H1 (cell line): ENCODE data around the gene NAIF1. TPM values are rescaled to one million over a fixed set of nuclear protein-coding genes. Genes with fewer than 3 reads are reported as not detected.

Source experiments
- ASH2L ChIP-seq: fragments of 200-600, 300-600 bp; sonication (generic); IDR thresholded peaks from one replicate; pipeline ENCODE4 v1.7.1; 2017; ENCODE audit warnings: low read length
- ATF2 ChIP-seq: IDR thresholded peaks from 2 replicates; pipeline ENCODE4 v1.6.1; 2012; ENCODE audit warnings: low read length, inconsistent platforms
- BCL11A ChIP-seq, 2 experiments: IDR thresholded peaks; one replicate each; pipeline ENCODE4 v1.6.1; 2011; ENCODE audit warnings: low read depth in 2 of 2, low read length in 2 of 2, mild to moderate bottlenecking in 2 of 2
- CHD7 ChIP-seq: fragments of 300-600 bp; sonication (generic); IDR thresholded peaks from 2 replicates; pipeline ENCODE4 v1.7.1; 2012; ENCODE audit warnings: low read length, moderate library complexity, mild to moderate bottlenecking, inconsistent platforms; ENCODE audit not compliant: insufficient replicate concordance
- EP300 ChIP-seq, 2 experiments: IDR thresholded peaks; 1 replicate in 1 of 2; 2 replicates in 1 of 2; pipeline ENCODE4 v1.6.1; 2011 to 2012; ENCODE audit warnings: low read depth in 2 of 2, low read length in 2 of 2, mild to moderate bottlenecking in 2 of 2, borderline replicate concordance in 1 of 2, inconsistent platforms in 1 of 2, moderate library complexity in 1 of 2
- KDM1A ChIP-seq: fragments of 200-600, 300-600 bp; sonication (generic); IDR thresholded peaks from 2 replicates; pipeline ENCODE4 v1.7.1; 2016; ENCODE audit warnings: mild to moderate bottlenecking, low read length, borderline replicate concordance
- NRF1 ChIP-seq: IDR thresholded peaks from 2 replicates; pipeline ENCODE4 v1.6.1; 2011; ENCODE audit warnings: mild to moderate bottlenecking, low read depth, low read length, improper control_type of control experiment
- POLR2AphosphoS5 ChIP-seq: IDR thresholded peaks from 2 replicates; pipeline ENCODE4 v1.6.1; 2011; ENCODE audit warnings: low read depth, low read length
- RXRA ChIP-seq: IDR thresholded peaks from 2 replicates; pipeline ENCODE4 v1.6.1; 2011; ENCODE audit warnings: low read depth, mild to moderate bottlenecking, low read length, moderate library complexity; ENCODE audit not compliant: insufficient read depth
- polyA plus RNA-seq, 7 experiments: library from polyadenylated mRNA; depleted of rRNA in 3 of 7; stranded (reverse) in 5 of 7; unstranded in 2 of 7; fragments of >200 nt in 5 of 7; fragments of 200-250 nt in 2 of 7; gene quantifications; 1 replicate in 5 of 7; 2 replicates in 1 of 7; 4 replicates in 1 of 7; pipeline versions ENCODE4 v1.2.1 to v1.2.3, GENCODE V29; 2011 to 2013; ENCODE audit warnings: missing spikeins in 2 of 7, mixed read lengths in 2 of 7
- total RNA-seq: library from RNA; stranded (reverse); fragmentation: NEBNext Ultra II Directional; extraction: Animal tissue kit (Norgen Biotek cat#: 25700); gene quantifications from 2 replicates; pipeline ENCODE4 v1.2.1, GENCODE V29; 2021

Gene NAIF1
- total and polyA plus RNA-seq, 2 of the 8 experiments (the other 6 are each of a cell fraction or from before 2014, with no cell fraction given), result 8.7 to 9.0 TPM

GRCh38 chr9:128087262-128087661, 20.1 kb upstream of the NAIF1 start (continued):
- no peak for TF ChIP-seq CHD7
- no peak for TF ChIP-seq NRF1
- TF ChIP-seq EP300 (IDR thresholded peaks at IDR 0.05; ENCODE audit: borderline replicate concordance in 1 of 2, low read depth in 2 of 2, low read length in 2 of 2), result no peak
- TF ChIP-seq ASH2L, result no peak
- no peak for TF ChIP-seq RXRA
- no peak for TF ChIP-seq BCL11A (IDR thresholded peaks at IDR 0.05; ENCODE audit: low read depth in 2 of 2, low read length in 2 of 2)
- no peak for TF ChIP-seq POLR2AphosphoS5
- TF ChIP-seq ATF2, result no peak
- no peak for TF ChIP-seq KDM1A
